Right lobe of liver (tissue), 4 donors: ENCODE data around the gene PDE10A.

Experiments used
- CTCF ChIP-seq, 4 donors: fragments of 200-600 bp in 3 of 4; fragments of 450-650 bp in 1 of 4; IDR thresholded peaks; one replicate each; pipeline versions ENCODE4 v1.5.1 to v1.8.0; 2016 to 2022; ENCODE audit warnings: antibody characterized with exemption in 4 of 4, mild to moderate bottlenecking in 2 of 4
- POLR2A ChIP-seq: fragments of 450-650 bp; IDR thresholded peaks from one replicate; pipeline ENCODE4 v1.6.1; 2017; ENCODE audit warnings: antibody characterized with exemption, mild to moderate bottlenecking
- donor health status: DM: no; HTN: no; CAD: no.
- donor health status: DM: no; HTN: no; CAD: no.
- donor health status: DM: no; HTN: yes; CAD: no.

GRCh38 chr6:165602291-165602690 is 60.8 kb downstream of the PDE10A start:
- TF ChIP-seq POLR2A, result no peak
- TF ChIP-seq CTCF (IDR thresholded peaks at IDR 0.05), result no peak
